HG03280 (cell line): ENCODE data around the gene NLGN4Y.

ENCODE experiments used
- ATAC-seq: cut with Tn5 transposase; IDR thresholded peaks from one replicate; pipeline ENCODE4 v1.9.1; 2021; ENCODE audit warnings: mild to moderate bottlenecking, moderate library complexity; ENCODE audit not compliant: unreplicated experiment

Gene NLGN4Y

DNA sequence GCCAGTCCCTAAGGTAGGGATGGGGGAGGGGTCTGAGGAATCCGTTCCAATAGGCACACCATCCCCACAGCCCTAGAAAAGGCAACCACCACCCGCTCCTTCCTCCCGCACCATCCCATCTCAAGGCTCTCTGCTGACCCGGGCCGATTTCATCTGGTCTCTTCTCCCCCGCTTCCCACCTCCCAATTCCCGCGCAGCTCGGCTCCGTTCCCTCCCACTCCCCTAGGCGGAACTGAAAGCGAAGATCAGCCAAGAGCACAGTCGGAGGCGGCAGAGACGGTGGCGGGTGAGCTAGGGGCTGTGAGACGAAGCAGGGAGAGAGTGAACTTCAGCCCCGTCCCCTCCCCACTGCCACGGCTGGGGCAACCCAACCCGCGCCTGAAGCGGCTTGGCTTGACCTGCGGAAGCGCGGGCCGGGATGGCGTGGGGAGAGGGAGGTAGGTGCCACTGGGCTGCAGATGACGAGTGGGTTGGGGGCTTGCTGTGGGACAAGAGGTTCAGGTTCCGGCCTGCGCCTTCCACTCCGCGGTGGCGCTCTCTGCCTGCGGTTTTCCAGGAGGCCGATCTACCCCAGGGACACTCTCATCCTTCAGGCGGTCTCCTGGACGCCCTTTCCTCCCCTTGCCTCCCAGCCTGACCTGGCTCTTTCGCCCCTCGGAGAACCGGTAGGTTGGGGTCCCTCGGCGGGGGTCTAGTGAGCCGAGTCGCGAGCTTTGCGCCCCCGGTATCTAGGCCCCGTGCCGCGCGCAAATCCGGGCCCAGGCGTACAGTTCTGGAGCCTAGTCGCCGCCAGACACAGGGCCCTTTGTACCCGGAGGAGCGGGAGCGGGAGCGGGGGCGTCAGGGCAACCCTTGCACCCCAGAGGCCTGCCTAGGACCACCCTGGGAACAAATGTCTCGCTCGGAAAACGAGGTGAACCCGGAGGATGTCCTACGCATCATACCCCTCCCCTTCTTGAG is at the start of gene NLGN4Y:
Gene NLGN4Y, plus strand, starts transcription at position 258 of the 960 bp plus-strand sequence. CDS start 97,591 bp downstream, outside the sequence.
- ATAC-seq = no peak

DNA sequence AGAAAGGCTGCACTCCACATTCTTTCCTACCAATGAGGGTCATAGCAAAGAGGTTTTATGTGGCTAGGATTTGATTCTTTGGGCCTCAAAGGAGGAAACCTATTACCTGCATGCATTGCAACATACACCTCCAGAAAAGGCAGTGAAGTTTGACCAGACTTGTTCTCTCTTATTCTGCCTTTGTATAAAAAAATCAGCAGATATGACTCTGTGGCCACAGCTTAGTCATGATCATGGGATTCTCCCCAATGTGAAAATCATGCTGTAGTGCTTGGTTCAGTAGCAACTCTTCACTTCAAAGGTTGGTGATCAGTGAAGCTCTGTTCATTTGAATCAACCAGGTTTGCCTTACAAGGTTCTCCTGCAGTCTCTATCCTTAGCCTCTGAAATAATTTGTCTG is 38.4 kb upstream of the NLGN4Y start:
- no peak for ATAC-seq

DNA sequence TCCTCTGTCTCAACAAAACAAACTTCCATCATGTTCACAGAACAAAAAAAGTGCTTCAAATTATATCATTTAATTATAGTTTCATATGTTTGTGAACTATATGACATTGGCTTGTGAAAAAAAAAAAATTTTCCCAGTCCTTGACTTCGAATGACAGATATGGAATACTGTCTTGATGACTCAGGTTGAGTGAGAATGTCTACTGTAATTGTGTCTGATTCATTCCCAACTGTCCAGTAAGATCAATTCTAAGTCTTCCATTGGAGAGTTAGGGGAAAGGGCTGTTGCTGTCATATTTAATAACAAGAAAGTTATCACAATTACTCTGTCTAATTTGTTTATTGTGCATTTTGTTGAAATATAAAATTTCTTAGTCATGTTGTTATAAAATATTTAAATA is 34.1 kb upstream of the NLGN4Y start:
- ATAC-seq = no peak

DNA sequence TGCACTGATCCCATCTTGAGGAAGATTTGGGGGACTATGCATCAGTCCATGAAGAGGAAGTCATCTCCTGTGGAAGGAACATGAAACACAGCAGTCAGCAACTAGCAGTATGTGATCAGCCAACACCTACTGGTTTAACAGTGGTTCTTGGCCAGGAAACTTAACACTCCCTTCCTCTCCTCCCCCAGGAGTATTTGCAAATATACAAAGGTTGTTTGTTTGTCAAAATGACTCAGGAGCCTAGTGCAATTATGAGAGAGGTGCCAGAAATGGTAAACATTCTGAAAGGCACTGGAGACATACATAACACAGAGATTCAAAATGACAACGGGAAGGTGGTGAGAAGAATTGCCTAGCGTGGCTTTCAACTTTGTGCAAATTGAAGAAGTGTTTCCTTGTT is 26.3 kb upstream of the NLGN4Y start:
- ATAC-seq = no peak

DNA sequence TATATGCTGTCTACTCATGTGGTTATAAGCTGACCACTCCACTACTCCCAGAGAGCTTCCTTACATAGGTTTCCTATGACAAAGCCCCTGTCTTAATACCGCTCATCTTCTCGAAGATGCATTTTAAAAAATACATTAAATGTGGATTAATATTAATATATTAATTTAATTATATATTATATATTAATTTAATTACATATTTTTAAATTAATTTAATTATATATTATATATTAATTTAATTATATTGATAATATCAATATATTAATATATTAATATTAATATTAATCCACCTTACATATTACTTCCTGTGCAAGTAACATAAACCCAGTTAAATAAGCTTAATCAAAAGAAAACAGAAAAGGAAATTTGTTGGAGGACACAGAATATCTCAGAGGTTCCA is 19.7 kb upstream of the NLGN4Y start:
- no peak for ATAC-seq

DNA sequence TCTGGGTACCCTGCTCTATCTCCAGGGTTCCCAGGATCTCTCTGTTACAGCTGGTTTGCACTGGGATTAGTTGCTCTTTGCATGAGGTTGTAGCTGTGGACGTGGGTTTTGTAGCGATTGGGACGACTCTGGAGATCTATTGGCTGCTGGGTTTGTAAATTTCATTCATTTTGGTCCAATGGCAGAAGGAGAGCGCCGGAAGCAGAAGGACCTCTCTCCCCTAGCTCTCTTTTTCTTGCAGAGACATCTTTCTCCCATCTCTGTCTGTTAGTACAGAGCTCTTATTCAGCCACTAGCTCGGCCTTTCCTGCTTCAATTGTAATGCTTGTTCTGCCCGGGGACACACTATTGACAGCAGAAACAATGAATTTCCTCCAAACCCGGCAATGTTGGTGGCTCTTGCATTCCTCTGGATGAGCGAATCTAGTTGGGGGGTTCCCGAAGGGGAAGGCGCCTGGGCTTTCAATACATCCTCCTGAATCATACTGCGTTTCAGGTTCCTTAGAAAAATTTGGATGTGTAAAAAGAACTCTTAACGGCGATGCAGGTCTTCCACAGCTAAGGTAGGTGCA is 1.9 kb upstream of the NLGN4Y start:
- ATAC-seq = no peak

DNA sequence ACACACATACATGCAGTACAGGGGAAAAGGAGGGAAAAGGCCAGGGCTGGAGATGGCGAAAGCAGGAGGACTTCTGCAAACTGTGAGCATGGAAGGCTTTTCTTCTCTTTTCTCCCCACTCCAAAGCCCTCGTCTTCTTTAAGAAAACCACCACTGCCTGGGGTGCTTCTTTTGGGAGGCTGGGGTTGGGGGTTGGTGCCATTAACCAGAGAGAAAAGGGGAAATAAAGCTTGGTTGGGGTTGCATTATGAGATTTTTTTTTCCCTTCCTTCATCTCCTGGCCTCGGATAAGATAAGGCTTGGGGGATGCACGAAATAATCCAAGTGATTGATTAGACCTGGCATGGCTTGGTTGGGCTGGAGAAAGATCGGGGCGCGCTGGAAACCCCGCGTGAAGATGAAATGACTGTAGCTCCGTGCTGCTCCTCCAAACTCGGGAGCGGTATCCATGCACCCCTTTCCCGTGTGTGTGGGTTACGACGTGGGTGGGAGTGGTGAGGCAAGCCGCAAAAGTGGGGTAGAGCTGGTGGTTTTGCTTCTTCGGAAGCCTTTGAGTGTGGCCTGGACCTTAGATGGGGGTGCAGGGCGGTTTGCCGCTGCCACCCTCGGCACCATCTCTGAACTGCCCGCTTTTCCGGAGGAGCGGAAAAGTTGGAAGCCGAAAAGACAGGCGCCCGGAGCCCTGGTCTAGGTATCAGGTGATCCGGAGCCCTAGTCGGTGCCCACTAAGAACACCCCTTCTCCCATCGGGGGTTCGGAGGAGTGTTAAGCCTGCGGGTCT is 648 bp upstream of the NLGN4Y start:
- ATAC-seq = no peak

DNA sequence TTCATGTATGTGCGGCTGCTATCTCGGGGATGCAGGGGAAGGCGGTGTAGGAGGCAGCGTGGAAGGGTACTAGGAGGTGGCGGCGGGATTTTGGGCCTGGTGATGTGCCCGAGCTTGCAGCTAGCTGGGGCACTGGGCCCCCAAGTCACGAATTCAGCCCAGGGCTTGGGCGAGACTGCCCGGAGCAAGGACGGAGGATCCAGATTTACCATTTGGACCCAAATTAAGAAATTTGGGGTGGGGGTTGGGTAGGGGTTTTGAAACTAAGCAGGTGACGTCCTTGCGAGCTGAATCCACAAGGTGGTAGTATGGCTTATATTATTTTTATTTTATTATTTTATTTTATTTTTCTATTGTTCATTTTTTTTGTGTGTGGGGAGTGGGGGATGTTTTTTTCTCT is 986 bp downstream of the NLGN4Y start:
- no peak for ATAC-seq

DNA sequence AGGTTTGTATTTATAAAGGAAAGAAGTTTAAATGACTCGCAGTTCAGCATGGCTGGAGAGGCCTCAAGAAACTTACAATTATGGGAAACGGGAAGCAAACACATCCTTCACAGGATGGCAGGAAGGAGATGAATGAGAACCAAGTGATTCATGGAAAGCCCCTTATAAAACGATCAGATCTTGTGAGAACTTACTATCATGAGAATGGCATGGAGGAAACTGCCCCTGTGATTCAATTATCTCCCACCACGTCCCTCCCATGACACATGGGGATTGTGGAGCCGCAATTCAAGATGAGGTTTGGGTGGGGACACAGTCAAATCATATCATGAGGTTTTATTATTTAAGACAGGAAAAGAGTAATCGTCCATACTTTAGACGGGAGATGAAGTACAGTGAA is 4.0 kb downstream of the NLGN4Y start:
- ATAC-seq = no peak

DNA sequence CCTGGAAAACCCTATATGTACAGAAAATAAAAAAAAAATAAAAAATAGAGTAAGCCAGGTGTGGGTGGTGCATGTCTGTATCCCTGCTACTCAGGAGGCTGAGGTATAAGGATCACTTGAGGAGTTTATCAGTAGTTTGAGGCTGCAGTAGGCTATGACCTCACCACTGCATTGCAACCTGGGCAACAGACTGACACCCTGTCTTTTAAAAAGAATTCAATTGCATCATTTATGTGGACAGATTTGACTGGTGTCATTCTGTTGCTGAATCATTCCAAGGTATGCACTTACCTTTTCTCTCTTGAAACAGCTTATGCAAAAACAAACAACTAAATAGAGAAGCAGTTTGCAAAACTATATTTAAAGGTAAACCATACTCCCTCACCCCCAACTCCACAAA is 12.4 kb downstream of the NLGN4Y start:
- no peak for ATAC-seq

DNA sequence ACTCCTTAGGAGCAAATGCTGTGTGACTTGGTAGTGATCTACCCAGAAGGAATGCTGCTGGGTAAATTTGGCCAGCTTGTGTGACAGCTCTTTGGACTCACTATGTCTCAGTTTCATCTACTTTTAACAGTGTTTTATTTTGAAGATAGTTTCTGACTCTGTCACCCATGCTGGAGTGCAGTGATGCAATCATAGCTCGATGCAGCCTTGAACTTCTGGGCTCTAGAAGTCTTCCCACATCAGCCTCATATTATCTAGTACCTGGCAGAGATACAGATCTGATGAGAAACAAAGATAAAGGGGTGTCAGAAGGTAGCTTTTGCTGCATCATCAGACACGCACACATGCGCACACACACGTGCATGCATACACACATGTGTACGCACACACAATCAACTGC is 19.2 kb downstream of the NLGN4Y start:
- no peak for ATAC-seq

DNA sequence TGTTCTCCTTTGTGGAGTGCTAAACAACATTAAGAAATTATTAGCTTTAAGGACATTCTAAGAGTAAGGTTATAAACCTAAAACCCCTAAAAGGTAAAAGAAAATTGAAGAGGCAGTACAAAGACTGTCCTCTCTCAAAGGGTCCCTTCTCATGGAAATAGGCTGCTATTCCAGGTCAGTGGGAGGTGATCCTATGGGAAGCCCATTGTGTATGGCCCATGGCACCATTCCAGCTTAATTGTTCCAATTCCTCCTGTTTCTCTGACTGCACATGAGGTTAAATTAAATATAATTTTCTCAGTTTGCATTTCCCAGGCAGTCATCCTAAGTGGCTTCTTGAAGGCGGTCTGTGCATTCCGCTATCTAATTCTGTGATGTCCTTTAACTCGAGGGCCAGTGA is 57.0 kb downstream of the NLGN4Y start:
- no peak for ATAC-seq

DNA sequence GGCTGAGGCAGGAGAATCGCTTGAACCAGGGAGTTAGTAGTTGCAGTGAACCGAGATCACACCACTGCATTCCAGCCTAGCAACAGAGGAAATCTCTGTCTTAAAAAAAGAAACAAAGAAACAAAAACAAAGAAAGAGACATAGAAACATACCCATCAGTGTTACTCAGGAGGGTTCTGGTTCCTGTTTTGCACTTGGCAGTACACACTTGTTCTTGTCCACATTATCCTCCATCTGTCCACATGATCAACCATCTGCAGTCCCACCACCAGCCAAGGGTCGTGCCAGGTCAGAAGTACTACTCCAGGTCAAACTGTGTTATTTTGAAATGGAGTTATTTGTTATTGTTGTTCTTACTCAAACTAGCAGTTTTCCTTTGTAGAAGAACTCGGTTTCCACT is 62.4 kb downstream of the NLGN4Y start:
- peak; percentile 88 for ATAC-seq

DNA sequence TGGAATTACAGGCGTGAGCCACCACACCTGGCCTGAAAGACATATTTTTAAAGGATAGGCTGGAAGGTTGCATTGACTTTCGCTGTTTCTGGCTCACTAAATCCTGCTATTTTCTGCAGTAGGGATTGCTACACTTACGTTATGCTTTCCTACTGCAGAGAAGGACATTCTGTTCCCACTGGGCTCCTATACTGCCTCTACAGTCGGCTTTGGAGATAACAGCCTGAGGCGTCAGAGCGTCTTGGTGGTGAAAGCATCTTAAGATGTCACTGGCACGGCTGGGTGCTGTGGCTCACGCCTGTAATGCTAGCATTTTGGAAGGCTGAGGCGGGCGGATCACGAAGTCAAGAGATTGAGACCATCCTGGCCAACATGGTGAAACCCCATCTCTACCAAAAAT is 77.0 kb downstream of the NLGN4Y start:
- no peak for ATAC-seq

DNA sequence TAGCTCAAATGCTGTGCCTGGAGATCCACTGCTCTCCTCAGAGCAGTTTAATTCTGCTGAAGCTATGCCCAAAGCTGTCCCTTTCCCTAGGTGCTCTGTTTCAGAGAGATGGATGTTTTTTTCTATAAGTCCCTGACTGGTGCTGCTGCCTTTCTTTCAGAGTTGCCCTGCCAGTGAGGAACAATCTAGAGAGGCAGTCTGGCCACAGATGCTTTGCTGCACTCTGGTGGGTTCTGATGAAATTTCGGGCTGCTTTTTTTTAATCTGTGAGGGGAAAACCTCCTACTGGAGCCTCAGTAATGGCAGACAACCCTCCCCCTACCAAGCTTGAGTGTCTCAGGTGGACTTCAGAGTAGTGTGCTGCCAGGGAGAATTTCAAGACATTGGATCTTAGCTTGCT is 93.3 kb downstream of the NLGN4Y start:
- no peak for ATAC-seq

DNA sequence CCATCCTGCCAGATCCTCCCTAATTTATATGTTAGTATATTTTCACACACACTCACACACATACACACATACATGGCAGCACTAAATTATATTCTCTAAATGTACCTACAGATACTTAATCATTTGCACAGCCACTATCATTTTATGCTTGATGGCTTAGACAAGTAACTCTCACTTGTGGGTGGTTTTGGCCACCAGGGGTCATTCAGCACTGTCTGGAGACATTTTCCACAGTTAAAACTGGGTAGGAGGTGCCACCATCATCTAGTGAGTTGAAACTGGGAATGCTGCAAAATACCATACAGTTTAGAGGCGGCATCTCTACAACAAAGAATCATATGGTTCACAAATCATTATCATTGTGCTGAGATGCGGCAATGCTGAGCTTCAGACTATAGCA is 94.2 kb downstream of the NLGN4Y start:
- no peak for ATAC-seq

DNA sequence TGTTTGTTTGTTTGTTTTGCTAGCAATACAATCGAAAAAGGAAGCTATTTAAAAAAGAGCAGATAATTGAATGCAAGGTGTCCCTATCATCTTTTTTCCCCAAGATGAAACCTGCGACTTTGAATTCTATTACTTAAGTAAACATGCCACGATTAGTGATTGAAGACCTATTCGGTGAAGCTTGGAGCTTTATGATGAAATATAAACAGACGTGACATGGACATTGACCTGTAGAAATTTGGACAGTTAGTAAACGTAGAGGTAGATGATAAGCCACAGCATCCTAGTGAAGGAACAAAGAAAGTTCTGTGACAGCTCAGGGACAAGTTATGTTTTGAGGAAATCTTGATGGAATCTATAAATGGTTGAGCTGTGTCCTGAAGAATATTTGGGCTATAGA is 103.9 kb downstream of the NLGN4Y start:
- ATAC-seq = no peak

DNA sequence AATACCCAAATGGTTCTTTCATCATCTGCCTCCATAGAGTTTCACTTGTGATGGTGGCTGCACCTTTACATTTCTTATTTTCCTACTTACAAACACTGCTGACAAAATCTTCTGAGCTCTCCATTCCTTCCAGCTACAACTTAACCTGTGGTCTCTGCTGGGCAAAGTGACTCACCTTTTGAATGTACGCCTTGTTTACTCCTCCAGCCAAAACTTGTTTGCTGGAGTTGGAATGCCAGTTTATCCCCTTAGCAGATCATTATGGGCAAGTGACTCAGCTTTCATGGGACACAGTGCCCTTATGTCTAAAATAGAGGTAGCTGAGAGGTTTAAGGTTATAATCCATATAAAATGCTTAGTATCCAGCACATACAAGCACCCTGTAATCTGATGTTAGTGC is 107.3 kb downstream of the NLGN4Y start:
- no peak for ATAC-seq

DNA sequence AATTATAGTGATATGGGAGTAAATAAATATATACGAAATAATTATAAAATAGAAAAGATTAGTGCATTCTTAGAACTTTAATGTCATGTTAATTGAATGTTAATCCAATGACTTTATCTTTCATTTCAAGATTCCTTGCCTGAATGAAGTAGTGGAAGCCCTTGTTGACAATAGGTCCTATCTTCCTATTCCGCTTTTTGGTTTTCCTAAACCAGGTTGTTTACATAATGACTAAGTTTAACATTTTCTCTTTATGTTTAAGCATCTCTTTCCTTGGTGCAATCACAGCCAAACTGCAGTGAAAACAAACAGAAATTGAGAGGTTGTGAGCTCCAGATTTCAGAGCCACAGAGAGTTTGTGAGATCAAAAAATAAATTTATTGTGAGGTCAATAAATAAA is 109.4 kb downstream of the NLGN4Y start:
- no peak for ATAC-seq

DNA sequence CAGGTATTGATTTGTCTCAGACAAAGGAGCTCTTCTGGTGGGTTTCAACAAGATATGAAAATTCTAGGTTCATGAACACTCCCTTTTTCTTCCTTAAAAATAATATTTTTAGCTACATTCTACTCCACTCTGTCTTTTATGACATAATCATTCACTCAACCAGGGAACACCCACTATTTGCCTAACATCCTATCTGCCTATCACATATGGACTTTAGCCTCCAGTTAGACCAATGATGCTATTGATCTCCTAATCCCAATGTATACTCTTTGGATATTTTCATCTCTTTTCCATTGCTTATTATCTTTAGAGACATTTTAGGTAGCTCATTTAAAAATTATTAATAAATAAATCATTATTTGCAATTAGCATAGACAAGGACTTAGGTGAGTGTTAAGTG is 110.6 kb downstream of the NLGN4Y start:
- no peak for ATAC-seq

DNA sequence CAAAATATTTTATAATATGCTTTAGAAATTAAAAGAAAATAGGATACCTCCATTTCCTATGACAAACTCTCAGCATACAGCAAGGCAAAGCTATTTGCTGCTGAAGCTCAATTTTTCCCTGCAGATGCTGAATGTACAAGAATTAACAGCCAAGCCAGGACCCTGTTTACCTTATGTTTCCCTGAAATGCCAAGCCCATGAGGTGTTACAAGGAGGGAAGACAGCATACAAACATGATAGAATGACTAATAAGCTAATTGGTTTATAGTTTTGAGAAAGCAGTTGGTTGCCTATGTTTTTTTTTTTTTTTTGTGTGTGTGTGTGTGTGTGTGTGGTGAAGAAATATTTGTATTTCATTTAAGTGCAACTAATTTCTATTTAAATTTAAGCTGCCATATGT is 113.2 kb downstream of the NLGN4Y start:
- ATAC-seq = no peak

DNA sequence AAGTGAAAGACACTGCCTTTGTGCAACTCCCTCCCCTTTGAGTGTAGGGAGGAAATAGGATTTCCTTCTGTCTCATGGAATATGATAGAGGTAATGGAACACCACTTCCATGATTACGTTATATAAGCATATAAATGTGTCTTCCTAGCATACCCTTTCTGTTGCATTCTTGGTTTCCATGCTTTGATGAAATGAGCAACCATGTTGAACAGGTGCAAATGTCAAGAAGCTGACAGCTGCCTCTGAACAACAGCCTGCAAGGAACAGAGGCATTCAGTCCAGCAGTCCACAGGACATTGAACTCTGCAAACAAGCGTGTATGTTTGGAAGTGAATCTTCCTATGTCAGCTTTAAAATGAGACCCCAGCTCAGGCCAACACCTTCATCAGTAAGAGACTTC is 117.5 kb downstream of the NLGN4Y start:
- no peak for ATAC-seq
